ENCODE results near the gene HUNK. TPM values are rescaled to one million over a fixed set of nuclear protein-coding genes. Genes with fewer than 3 reads are reported as not detected.
A peak's percentile ranks its signal among the peaks of the same experiment; 100 is the strongest.

HUNK gene
- total and polyA plus RNA-seq, 12 donors, result 0.13 to 1.4 (median 0.54) TPM

DNA sequence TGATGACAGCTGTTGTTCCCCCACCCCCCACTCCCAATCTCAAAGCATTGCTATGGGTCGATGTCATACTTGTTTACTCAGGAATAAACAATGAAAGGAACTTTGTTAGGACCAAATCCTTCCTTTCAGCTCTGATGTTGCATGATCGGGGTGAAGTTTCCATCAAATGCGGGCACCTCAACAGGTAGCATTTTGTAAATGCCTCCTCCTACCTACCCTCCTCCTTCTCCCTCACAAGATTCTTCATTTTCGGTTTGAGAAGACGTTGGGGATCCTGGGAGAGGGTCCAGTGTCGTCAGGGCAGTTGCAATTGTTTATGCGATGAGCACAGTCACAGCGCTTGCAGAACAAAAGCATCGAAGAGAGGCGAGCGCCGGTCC is 758 bp upstream of the HUNK start:
- intact Hi-C loops (cut with DNase I), result no loop called here
- no peak for DNase-seq
- Histone ChIP-seq H3K4me1 (replicated peaks in 1 of 2) (peaks cover 4 to 12% of the 10 kb centered on the region in 2 donors), H3K27me3 (peaks cover 12% of the 10 kb centered on the region), H3K9me3 (replicated peaks in 1 of 3) (no peaks in the 10 kb centered on the region), H3K27ac (peak overlapping the region in 1 of 5 donors; percentile 26), H3K4me3 (peak overlapping the region in 1 of 4 donors; percentile 74), H3K36me3 (replicated peaks in 1 of 2) (no peaks in the 10 kb centered on the region)
- 21 to 27% (median 24%) methylated on average over 12 of the region's 12 CpGs for WGBS, 4 donors
- TF ChIP-seq POLR2A (IDR thresholded peaks at IDR 0.05), result no peak
- TF ChIP-seq, protein P1, sequence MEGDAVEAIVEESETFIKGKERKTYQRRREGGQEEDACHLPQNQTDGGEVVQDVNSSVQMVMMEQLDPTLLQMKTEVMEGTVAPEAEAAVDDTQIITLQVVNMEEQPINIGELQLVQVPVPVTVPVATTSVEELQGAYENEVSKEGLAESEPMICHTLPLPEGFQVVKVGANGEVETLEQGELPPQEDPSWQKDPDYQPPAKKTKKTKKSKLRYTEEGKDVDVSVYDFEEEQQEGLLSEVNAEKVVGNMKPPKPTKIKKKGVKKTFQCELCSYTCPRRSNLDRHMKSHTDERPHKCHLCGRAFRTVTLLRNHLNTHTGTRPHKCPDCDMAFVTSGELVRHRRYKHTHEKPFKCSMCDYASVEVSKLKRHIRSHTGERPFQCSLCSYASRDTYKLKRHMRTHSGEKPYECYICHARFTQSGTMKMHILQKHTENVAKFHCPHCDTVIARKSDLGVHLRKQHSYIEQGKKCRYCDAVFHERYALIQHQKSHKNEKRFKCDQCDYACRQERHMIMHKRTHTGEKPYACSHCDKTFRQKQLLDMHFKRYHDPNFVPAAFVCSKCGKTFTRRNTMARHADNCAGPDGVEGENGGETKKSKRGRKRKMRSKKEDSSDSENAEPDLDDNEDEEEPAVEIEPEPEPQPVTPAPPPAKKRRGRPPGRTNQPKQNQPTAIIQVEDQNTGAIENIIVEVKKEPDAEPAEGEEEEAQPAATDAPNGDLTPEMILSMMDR (IDR thresholded peaks at IDR 0.05), result no peak

DNA sequence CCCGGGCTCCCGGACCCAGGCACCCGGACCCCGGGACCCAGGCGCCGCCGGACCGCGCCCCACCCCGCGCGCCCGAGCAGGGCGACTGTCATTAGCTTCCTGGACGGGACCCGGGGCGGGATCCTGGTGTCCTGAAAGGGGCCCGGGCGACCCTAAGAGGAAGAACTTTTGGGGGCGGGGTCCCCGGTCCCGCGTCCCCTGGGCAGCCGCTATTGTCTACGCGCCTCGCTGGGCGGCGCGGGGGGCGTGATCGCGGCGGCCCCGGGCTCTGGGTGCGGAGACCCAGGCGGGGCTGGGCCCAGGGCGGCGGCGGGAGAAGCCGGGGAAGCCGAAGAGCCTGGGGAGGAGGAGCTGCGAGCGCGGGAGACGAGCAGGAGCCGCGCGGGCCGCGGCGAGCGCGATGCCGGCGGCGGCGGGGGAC is 465 bp downstream of the HUNK start:
- Histone ChIP-seq H3K27ac (peak overlapping the region in 1 of 5 donors; percentile 26), H3K4me3 (peak overlapping the region in 2 of 4 donors; percentile 23 to 74), H3K4me1 (replicated peaks in 1 of 2) (peaks cover 4 to 12% of the 10 kb centered on the region in 2 donors), H3K36me3 (replicated peaks in 1 of 2) (no peaks in the 10 kb centered on the region), H3K27me3 (peaks cover 12% of the 10 kb centered on the region), H3K9me3 (replicated peaks in 1 of 3) (no peaks in the 10 kb centered on the region)
- 1% methylated on average over 55 to 58 of the region's 58 CpGs; no CpG with 5 or more reads in 2 of the 4 donors for WGBS, 4 donors
- TF ChIP-seq, protein P1 (IDR thresholded peaks at IDR 0.05), result no peak
- TF ChIP-seq POLR2A (IDR thresholded peaks at IDR 0.05), result no peak
- no peak for DNase-seq
- intact Hi-C loops (cut with DNase I), result no loop called here

DNA sequence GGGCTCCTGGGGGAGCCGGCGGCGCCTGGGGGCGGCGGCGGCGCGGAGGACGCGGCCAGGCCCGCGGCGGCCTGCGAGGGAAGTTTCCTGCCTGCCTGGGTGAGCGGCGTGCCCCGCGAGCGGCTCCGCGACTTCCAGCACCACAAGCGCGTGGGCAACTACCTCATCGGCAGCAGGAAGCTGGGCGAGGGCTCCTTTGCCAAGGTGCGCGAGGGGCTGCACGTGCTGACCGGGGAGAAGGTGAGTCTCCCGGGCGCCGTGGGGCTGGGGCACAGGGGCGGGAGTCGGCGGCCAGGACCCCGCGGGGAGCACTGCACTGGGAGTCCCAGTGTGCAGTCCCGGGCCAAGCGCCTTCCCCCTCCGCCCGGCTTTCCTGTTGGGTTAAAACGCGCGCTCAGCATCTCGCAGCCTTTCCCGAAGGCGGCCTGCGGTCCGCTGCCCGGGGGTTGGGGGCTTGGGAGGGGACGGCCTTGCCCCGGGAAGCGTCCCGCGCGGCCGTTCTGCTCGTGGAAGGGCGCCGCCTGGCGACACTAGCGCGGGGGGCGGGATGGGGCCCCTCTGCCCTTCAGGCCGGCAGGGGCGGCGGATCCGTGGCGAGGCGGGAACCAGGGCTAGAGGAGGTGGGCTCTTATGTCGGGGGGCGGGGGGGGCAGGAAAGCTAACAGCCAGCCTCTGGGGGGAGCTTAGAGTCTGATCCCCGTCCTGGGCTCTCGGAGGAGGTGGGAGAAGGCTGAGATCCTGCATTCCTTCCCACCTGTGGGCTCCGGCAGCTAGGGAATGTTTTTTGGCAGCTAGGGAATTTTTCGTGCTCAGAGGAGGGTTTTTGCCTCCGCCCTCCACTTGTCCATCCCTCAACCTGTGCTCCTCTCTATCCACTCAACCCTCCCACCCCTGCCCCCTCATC is 1.1 kb downstream of the HUNK start:
- H3K4me3 ChIP-seq, result peak overlapping the region in 2 of 4 donors; percentile 9 to 74
- H3K4me1 ChIP-seq (replicated peaks in 1 of 2), result peaks cover 4 to 12% of the 10 kb centered on the region in 2 donors
- no peaks in the 10 kb centered on the region for H3K36me3 ChIP-seq (replicated peaks in 1 of 2)
- intact Hi-C loops (cut with DNase I), result no loop called here
- H3K27ac ChIP-seq, result no peak overlapping the region
- peaks cover 12% of the 10 kb centered on the region for H3K27me3 ChIP-seq
- WGBS, 4 donors, result 3 to 8% (median 4%) methylated on average over 9 to 77 of the region's 77 CpGs
- peak in 4 of 7 donors; percentile 16 to 35 (median 24) for DNase-seq
- no peak for TF ChIP-seq POLR2A (IDR thresholded peaks at IDR 0.05)
- TF ChIP-seq, protein P1 (IDR thresholded peaks at IDR 0.05), result peak in 5 of 6 experiments; percentile 21 to 51 (median 37)
- H3K9me3 ChIP-seq (replicated peaks in 1 of 3), result no peaks in the 10 kb centered on the region

- Histone ChIP-seq H3K4me3 (no peak overlapping the region), H3K36me3 (replicated peaks in 1 of 2) (no peaks in the 10 kb centered on the region), H3K4me1 (replicated peaks in 1 of 2) (peaks cover 4 to 12% of the 10 kb centered on the region in 2 donors), H3K9me3 (replicated peaks in 1 of 3) (no peaks in the 10 kb centered on the region), H3K27me3 (peaks cover 12% of the 10 kb centered on the region), H3K27ac (no peak overlapping the region)
- TF ChIP-seq POLR2A (IDR thresholded peaks at IDR 0.05), result no peak
- TF ChIP-seq, protein P1 (IDR thresholded peaks at IDR 0.05), result no peak
- DNase-seq, result no peak
- intact Hi-C loops (cut with DNase I), result no loop called here
- WGBS, 4 donors, result 68 to 81% (median 74%) methylated on average over 6 to 12 of the region's 12 CpGs
Measured at GRCh38 chr21:31874812-31875212, 2.0 kb downstream of the HUNK start.

Data from adrenal gland (tissue), 12 donors.